GM12865 (cell line): ENCODE results near the gene NAALADL1.

Experiments
- DNase-seq: peaks from one replicate; pipeline ENCODE4 v3.0.0; 2010; ENCODE audit warnings: low read depth
- H3K4me3 ChIP-seq: 2 replicates; pipeline ENCODE4 v1.5.1; 2011; ENCODE audit warnings: mild to moderate bottlenecking, low read depth, low read length, control low read depth
- TF ChIP-seq, protein P1 (sequence below): IDR thresholded peaks from 2 replicates; pipeline ENCODE4 v1.5.1; 2011; ENCODE audit warnings: low read length, control low read depth, low read depth, inconsistent platforms; ENCODE audit not compliant: insufficient read depth; ENCODE audit errors: missing control alignments

NAALADL1 gene

DNA sequence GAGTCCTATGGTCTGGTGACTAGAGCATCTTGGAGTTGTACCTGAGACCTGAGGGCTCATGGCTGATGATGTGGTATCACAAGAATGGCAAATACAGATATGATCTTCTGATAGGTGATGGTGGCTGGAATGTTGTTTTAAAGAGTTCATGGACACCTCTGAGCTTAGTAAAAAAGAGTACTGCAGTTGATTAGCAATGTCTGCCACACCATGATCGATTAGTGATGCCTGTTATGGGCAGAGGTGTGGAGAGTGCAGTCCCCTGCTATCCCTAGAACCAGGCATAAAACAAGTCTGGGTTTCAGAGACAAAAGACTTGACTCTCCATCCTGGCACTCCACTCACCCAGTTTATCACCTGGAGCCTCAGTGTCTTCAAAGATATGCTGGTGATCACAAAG is 60.2 kb downstream of the NAALADL1 start:
- TF ChIP-seq, protein P1, sequence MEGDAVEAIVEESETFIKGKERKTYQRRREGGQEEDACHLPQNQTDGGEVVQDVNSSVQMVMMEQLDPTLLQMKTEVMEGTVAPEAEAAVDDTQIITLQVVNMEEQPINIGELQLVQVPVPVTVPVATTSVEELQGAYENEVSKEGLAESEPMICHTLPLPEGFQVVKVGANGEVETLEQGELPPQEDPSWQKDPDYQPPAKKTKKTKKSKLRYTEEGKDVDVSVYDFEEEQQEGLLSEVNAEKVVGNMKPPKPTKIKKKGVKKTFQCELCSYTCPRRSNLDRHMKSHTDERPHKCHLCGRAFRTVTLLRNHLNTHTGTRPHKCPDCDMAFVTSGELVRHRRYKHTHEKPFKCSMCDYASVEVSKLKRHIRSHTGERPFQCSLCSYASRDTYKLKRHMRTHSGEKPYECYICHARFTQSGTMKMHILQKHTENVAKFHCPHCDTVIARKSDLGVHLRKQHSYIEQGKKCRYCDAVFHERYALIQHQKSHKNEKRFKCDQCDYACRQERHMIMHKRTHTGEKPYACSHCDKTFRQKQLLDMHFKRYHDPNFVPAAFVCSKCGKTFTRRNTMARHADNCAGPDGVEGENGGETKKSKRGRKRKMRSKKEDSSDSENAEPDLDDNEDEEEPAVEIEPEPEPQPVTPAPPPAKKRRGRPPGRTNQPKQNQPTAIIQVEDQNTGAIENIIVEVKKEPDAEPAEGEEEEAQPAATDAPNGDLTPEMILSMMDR, result no peak
- DNase-seq, result no peak
- H3K4me3 ChIP-seq, result no peak overlapping the region

DNA sequence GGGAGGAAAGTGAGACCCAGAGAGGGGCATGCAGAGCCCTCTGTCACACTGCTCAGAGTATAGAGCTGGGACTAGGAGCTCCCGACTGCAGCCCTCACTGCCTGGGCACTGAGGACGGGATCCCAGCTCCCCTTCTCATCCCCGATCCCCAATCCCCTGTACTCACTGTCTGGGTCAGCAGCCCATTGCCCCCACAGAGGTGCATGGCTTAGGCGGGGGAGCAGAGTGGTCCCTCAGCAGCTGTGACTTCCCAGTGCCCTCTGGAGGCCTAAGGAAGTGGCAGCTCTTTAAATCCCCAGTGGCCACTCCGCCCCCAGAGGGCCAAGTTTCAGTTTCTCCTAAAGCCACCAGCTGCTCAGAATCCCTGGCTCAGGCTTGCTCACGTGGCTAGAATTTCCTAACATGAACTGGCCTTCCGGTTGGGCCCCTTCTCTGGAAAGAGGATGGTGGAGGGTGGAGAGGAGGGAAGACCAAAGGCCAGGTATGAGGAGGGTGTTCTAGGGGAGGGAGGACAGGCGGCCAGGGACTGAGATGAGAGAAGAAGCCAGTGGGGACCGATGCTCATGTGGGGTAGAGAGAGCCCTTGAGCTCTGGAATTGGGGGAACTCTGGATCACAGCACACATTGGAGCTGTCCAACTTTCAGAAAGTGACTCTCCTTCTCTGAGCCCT is 61.5 kb downstream of the NAALADL1 start, which contains the start of gene BATF2:
TSS of gene BATF2 (minus strand) at position 262 of the 671 bp plus-strand sequence. CDS start at position 205, 57 bp downstream.
- no peak for DNase-seq
- no peak within 1 kb of the TSS for H3K4me3 ChIP-seq
- TF ChIP-seq, protein P1, result no peak

DNA sequence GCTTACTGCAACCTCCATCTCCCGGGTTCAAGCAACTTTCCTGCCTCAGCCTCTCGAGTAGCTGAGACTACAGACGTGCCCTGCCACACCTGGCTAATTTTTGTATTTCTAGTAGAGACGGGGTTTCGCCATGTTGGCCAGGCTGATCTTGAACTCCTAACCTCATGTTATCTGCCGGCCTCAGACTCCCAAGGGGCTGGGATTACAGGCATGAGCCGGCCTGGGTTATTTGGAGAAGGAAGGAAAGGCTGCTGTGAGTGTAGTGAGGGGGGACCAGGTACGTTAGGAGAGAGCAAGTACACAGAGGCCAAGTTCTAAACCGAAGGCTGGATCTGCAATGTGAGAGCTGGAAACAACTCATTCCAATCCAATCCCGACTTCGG is 62.0 kb downstream of the NAALADL1 start:
- TF ChIP-seq, protein P1, result no peak
- no peak for DNase-seq
- H3K4me3 ChIP-seq, result no peak overlapping the region
